HepG2 (cell line): Measurements from ENCODE around the gene SURF1. TPM values are rescaled to one million over a fixed set of nuclear protein-coding genes. Genes with fewer than 3 reads are reported as not detected.

ENCODE experiments used
- ATAC-seq: fragments of 200-7000 bp; cut with Tn5 transposase; 3 replicates; pipeline ENCODE4 v1.9.1; 2020; ENCODE audit warnings: mild to moderate bottlenecking, moderate library complexity
- BruUV-seq: library from RNA; stranded (reverse); fragments of 400-500 nt; replicated peaks from 2 replicates; lab custom pipeline; 2021; lab: Mats Ljungman, UMichigan
- CTCF ChIA-PET: fragments of 300-600 bp; formaldehyde crosslinking; extraction: SDS; loops from one replicate; lab custom pipeline; 2021; ENCODE audit warnings: low total read pairs, inconsistent platforms, low intra/inter-chr PET ratio; lab: Yijun Ruan, JAX
- POLR2A ChIA-PET: fragments of 350-600 bp; sonication (Branson Sonifier 250); formaldehyde crosslinking; loops from one replicate; lab custom pipeline; 2020; ENCODE audit warnings: antibody characterized with exemption, inconsistent platforms; lab: Yijun Ruan, JAX
- DNase-seq: peaks from one replicate; pipeline ENCODE4 v3.0.0-alpha.2; 2015; ENCODE audit warnings: low spot score
- FAIRE-seq: peaks from 3 replicates; lab custom pipeline; 2011; peaks lifted over from hg19 to GRCh38; lab: Jason Lieb, UNC
- H2AFZ ChIP-seq: one replicate; pipeline ENCODE4 v1.6.1; 2011; ENCODE audit warnings: low read length, inconsistent platforms
- H3K27ac ChIP-seq: fragments of 300-600 bp; 3 replicates; pipeline ENCODE4 v1.8.0; 2011; ENCODE audit warnings: mixed run types, mild to moderate bottlenecking, mixed read lengths, low read length, inconsistent platforms; ENCODE audit not compliant: insufficient read depth; ENCODE audit errors: extremely low read length
- H3K27me3 ChIP-seq, 2 experiments: fragments of 200-600 bp in 1 of 2; 2 replicates in 1 of 2; 3 replicates in 1 of 2; pipeline versions ENCODE4 v1.6.0 to v1.8.0; 2011; ENCODE audit warnings: low read length in 2 of 2, mild to moderate bottlenecking in 2 of 2, moderate library complexity in 2 of 2, inconsistent platforms in 1 of 2; ENCODE audit not compliant: insufficient read depth in 2 of 2, control insufficient read depth in 1 of 2
- H3K36me3 ChIP-seq, 2 experiments: fragments of 200-600 bp in 1 of 2; replicated peaks in 1 of 2; 2 replicates in 1 of 2; 3 replicates in 1 of 2; pipeline versions ENCODE4 v1.5.1 to v1.8.0; 2011; ENCODE audit warnings: low read length in 2 of 2, inconsistent platforms in 1 of 2; ENCODE audit not compliant: insufficient read depth in 2 of 2, control insufficient read depth in 1 of 2
- H3K4me1 ChIP-seq: 2 replicates; pipeline ENCODE4 v1.5.1; 2012; ENCODE audit warnings: low read length, inconsistent platforms; ENCODE audit not compliant: insufficient read depth
- H3K4me2 ChIP-seq: 2 replicates; pipeline ENCODE4 v1.6.0; 2011; ENCODE audit warnings: low read depth, low read length, inconsistent platforms
- H3K4me3 ChIP-seq, 3 experiments: fragments of 200-600 bp in 1 of 3; sonication (generic), shearing (Covaris generic) in 1 of 3; replicated peaks in 1 of 3; 2 replicates each; pipeline ENCODE4 v1.5.1; 2011 to 2016; ENCODE audit warnings: low read length in 3 of 3, inconsistent platforms in 2 of 3, low read depth in 2 of 3, mild to moderate bottlenecking in 2 of 3, control low read depth in 1 of 3, mixed read lengths in 1 of 3; ENCODE audit not compliant: insufficient read depth in 1 of 3
- H3K79me2 ChIP-seq: one replicate; pipeline ENCODE4 v1.6.1; 2011; ENCODE audit warnings: low read length, inconsistent platforms; ENCODE audit not compliant: insufficient read depth
- H3K9ac ChIP-seq: 2 replicates; pipeline ENCODE4 v1.6.0; 2011; ENCODE audit warnings: mild to moderate bottlenecking, low read depth, low read length, inconsistent platforms; ENCODE audit not compliant: insufficient read depth
- H3K9me3 ChIP-seq: 2 replicates; pipeline ENCODE4 v1.5.1; 2012; ENCODE audit warnings: mild to moderate bottlenecking, low read length
- H4K20me1 ChIP-seq: 2 replicates; pipeline ENCODE4 v1.6.0; 2011; ENCODE audit warnings: inconsistent platforms, mild to moderate bottlenecking, low read length, moderate library complexity; ENCODE audit not compliant: insufficient read depth
- ESRRA ChIP-seq: sonication (generic); formaldehyde crosslinking; IDR thresholded peaks from 2 replicates; pipeline ENCODE4 v1.5.1; 2020; ENCODE audit warnings: mild to moderate bottlenecking, low read depth, missing genetic modification reagents
- GATAD2A ChIP-seq: IDR thresholded peaks from 2 replicates; pipeline ENCODE4 v1.6.1; 2016
- MAZ ChIP-seq, 2 experiments: sonication (generic) in 1 of 2; formaldehyde crosslinking in 1 of 2; IDR thresholded peaks; 2 replicates each; pipeline versions ENCODE4 v1.5.0 to v1.6.1; 2012 to 2020; ENCODE audit warnings: low read depth in 2 of 2, mild to moderate bottlenecking in 2 of 2, borderline replicate concordance in 1 of 2, improper control_type of control experiment in 1 of 2, low read length in 1 of 2, missing genetic modification reagents in 1 of 2, moderate library complexity in 1 of 2
- MED13 ChIP-seq: sonication (generic); formaldehyde crosslinking; IDR thresholded peaks from 2 replicates; pipeline ENCODE4 v1.5.0; 2020; ENCODE audit warnings: missing genetic modification reagents
- MNT ChIP-seq: fragments of 450-650 bp; IDR thresholded peaks from 2 replicates; pipeline ENCODE4 v1.6.1; 2016
- MTA1 ChIP-seq: sonication (generic); formaldehyde crosslinking; IDR thresholded peaks from 2 replicates; pipeline ENCODE4 v1.4.0; 2020; ENCODE audit warnings: missing genetic modification reagents, mild to moderate bottlenecking, borderline replicate concordance
- NCOR1 ChIP-seq: fragments of 200-600 bp; sonication (generic); IDR thresholded peaks from 2 replicates; pipeline ENCODE4 v1.7.0; 2017; ENCODE audit warnings: antibody characterized with exemption, low read length, borderline replicate concordance
- SIN3B ChIP-seq: fragments of 150-350 bp; IDR thresholded peaks from 2 replicates; pipeline ENCODE4 v1.6.1; 2014; ENCODE audit warnings: low read length
- THAP8 ChIP-seq: sonication (generic); formaldehyde crosslinking; IDR thresholded peaks from 2 replicates; pipeline ENCODE4 v1.5.1; 2020; ENCODE audit warnings: missing genetic modification reagents, mild to moderate bottlenecking, borderline replicate concordance
- TP53 ChIP-seq: sonication (generic); formaldehyde crosslinking; conservative IDR thresholded peaks from 2 replicates; pipeline ENCODE4 v1.4.0; 2020; ENCODE audit warnings: missing genetic modification reagents
- ZBTB7B ChIP-seq: sonication (generic); formaldehyde crosslinking; IDR thresholded peaks from 2 replicates; pipeline ENCODE4 v1.4.0; 2020; ENCODE audit warnings: missing genetic modification reagents
- ZNF143 ChIP-seq: sonication (generic); formaldehyde crosslinking; IDR thresholded peaks from 2 replicates; pipeline ENCODE4 v1.4.0; 2020; ENCODE audit warnings: missing genetic modification reagents
- ZNF274 ChIP-seq: sonication (generic); formaldehyde crosslinking; IDR thresholded peaks from 2 replicates; pipeline ENCODE4 v1.5.1; 2020; ENCODE audit warnings: mild to moderate bottlenecking, missing genetic modification reagents
- ZNF737 ChIP-seq: sonication (generic); formaldehyde crosslinking; IDR thresholded peaks from 2 replicates; pipeline ENCODE4 v1.5.0; 2020; ENCODE audit warnings: missing genetic modification reagents, mild to moderate bottlenecking, borderline replicate concordance
- ZNF740 ChIP-seq: sonication (generic); formaldehyde crosslinking; IDR thresholded peaks from 2 replicates; pipeline ENCODE4 v1.4.0; 2020; ENCODE audit warnings: missing genetic modification reagents
- ZSCAN21 ChIP-seq: sonication (generic); formaldehyde crosslinking; IDR thresholded peaks from 2 replicates; pipeline ENCODE4 v1.8.0; 2022; ENCODE audit warnings: mild to moderate bottlenecking, missing genetic modification reagents, moderate library complexity, borderline replicate concordance
- WGBS: methylation state at CpG from one replicate; pipeline ENCODE4 v1.1.6; 2017; ENCODE audit warnings: low lambda C conversion rate; 5-methylcytosine and 5-hydroxymethylcytosine counted together
- in situ Hi-C: cut with HindIII; loops from 2 replicates; pipeline ENCODE4 v1.10.0; 2017; ENCODE audit warnings: low pct_unique_long_range_greater_than_20kb; ENCODE audit not compliant: extremely low pct_ligation_motif_present
- intact Hi-C: fragments of 100-400 bp; cut with micrococcal nuclease; formaldehyde crosslinking; loops from one replicate; pipeline ENCODE4 v1.10.0; 2022; ENCODE audit not compliant: unreplicated experiment
- polyA plus RNA-seq, 8 experiments: library from polyadenylated mRNA; depleted of rRNA in 3 of 8; stranded (reverse) in 7 of 8; unstranded in 1 of 8; fragments of >200 nt; fragmentation: Illumina TruSeq in 4 of 8; extraction: Trizol in 4 of 8; gene quantifications; 2 replicates each; pipeline versions ENCODE4 v1.2.1 to v1.2.3, GENCODE V29; 2011 to 2016; ENCODE audit warnings: low read depth in 4 of 8, missing spikeins in 1 of 8, mixed read lengths in 1 of 8; ENCODE audit not compliant: insufficient read depth in 1 of 8
- total RNA-seq, 5 experiments: library from RNA; depleted of rRNA; stranded (reverse); fragments of >200 nt; fragmentation: Illumina TruSeq; extraction: Trizol; gene quantifications; 2 replicates each; pipeline ENCODE4 v1.2.3, GENCODE V29; 2016; ENCODE audit warnings: low read depth in 1 of 5
- TF ChIP-seq, protein P1 (sequence below): sonication (generic); formaldehyde crosslinking; IDR thresholded peaks from 2 replicates; pipeline ENCODE4 v1.4.0; 2020; ENCODE audit warnings: missing genetic modification reagents, borderline replicate concordance

SURF1 gene
- total and polyA plus RNA-seq, 2 of the 13 experiments (the other 11 are each of a cell fraction or from before 2014, with no cell fraction given), result 17.8 to 40.7 TPM

DNA sequence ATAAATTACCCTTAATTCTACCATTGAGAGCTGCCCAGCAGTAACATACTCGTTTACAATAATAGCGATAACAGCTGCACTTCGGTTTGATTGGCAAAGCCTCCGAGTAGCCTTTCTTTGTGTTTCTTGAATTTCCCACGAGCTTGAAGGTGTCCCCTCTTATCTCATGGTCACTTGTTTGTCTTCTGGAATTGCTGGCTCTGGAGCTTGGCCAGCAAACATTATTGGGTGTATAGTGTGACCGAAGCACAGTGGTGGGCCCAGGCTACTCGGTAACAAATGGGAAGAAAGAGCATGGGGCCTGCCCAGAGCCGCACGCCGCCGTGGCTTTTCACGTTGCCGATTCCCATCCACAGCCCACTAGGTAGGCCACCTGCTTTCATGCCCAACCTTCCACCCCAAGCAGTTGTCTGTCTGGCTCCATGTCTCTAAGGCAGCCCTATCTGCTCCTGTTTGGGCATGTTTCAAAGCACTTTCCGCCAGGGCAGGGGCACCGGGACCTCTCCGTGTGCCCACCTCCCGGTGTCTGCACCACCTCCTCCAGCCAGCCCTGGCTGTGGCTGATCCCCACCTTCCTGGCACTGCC lies 28.5 kb upstream of the SURF1 start:
- DNase-seq, result peak; percentile 35
- 21% methylated on average over 7 of the region's 17 CpGs for WGBS
- FAIRE-seq, result no peak
- CTCF ChIA-PET, result no interaction called here
- no peaks in the 10 kb centered on the region for H4K20me1 ChIP-seq
- H3K9me3 ChIP-seq, result peaks cover 10% of the 10 kb centered on the region; the same call in 1 of the 2 replicates
- peak overlapping the region; percentile 33 for H3K9ac ChIP-seq
- no peak overlapping the region for H3K27ac ChIP-seq
- no peak overlapping the region for H2AFZ ChIP-seq
- peak; percentile 34 for ATAC-seq
- H3K4me2 ChIP-seq, result peak overlapping the region; percentile 78
- H3K4me3 ChIP-seq, result peak overlapping the region in 2 of 3 experiments; percentile 24 to 52; a peak in 4 of 6 replicates
- H3K4me1 ChIP-seq, result peaks cover 65% of the 10 kb centered on the region
- in situ Hi-C loops, result no loop called here
- H3K36me3 ChIP-seq, result no peaks in the 10 kb centered on the region
- no peaks in the 10 kb centered on the region for H3K79me2 ChIP-seq
- intact Hi-C loops, result no loop called here
- no peaks in the 10 kb centered on the region for H3K27me3 ChIP-seq
- POLR2A ChIA-PET, result interaction anchor here (0.9 to 3.7 kb wide), 5 partner anchors 10 to 74 kb away, joined by 4 to 18 read pairs (median 4); partner anchors contain the start of genes MED22, RPL7A, SURF1 and SURF2
- BruUV-seq, result no TSS peak
- TF ChIP-seq ESRRA (CRISPR knock-in tag) (no peak), ZNF274 (CRISPR knock-in tag) (0 out of 2 replicates have a peak, but pooled peaks have one; percentile 20), SIN3B (no peak), MAZ (IDR thresholded peaks at IDR 0.05; ENCODE audit: borderline replicate concordance, low read depth, low read length) (no peak), MAZ (CRISPR knock-in tag; IDR thresholded peaks at IDR 0.05; ENCODE audit: low read depth) (no peak), MTA1 (CRISPR knock-in tag) (0 out of 2 replicates have a peak, but pooled peaks have one; percentile 29), ZNF143 (CRISPR knock-in tag) (no peak), THAP8 (CRISPR knock-in tag) (no peak), ZSCAN21 (no peak), ZNF737 (CRISPR knock-in tag) (no peak), ZNF740 (CRISPR knock-in tag) (no peak), MNT (no peak), MED13 (no peak), ZBTB7B (CRISPR knock-in tag) (0 out of 2 replicates have a peak, but pooled peaks have one; percentile 21), NCOR1 (no peak), GATAD2A (CRISPR knock-in tag) (peak; percentile 17; the same call in 1 of the 2 replicates), TP53 (no peak)
- TF ChIP-seq, protein P1, sequence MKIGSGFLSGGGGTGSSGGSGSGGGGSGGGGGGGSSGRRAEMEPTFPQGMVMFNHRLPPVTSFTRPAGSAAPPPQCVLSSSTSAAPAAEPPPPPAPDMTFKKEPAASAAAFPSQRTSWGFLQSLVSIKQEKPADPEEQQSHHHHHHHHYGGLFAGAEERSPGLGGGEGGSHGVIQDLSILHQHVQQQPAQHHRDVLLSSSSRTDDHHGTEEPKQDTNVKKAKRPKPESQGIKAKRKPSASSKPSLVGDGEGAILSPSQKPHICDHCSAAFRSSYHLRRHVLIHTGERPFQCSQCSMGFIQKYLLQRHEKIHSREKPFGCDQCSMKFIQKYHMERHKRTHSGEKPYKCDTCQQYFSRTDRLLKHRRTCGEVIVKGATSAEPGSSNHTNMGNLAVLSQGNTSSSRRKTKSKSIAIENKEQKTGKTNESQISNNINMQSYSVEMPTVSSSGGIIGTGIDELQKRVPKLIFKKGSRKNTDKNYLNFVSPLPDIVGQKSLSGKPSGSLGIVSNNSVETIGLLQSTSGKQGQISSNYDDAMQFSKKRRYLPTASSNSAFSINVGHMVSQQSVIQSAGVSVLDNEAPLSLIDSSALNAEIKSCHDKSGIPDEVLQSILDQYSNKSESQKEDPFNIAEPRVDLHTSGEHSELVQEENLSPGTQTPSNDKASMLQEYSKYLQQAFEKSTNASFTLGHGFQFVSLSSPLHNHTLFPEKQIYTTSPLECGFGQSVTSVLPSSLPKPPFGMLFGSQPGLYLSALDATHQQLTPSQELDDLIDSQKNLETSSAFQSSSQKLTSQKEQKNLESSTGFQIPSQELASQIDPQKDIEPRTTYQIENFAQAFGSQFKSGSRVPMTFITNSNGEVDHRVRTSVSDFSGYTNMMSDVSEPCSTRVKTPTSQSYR, result no peak
